H1 (cell line): ENCODE data around the gene KIF2C. TPM values are rescaled to one million over a fixed set of nuclear protein-coding genes. Genes with fewer than 3 reads are reported as not detected.

ENCODE experiments used
- CTCF ChIA-PET: fragments of 300-600 bp; sonication (Branson Sonifier 250); formaldehyde crosslinking; loops from one replicate; lab custom pipeline; 2021; ENCODE audit not compliant: partially characterized antibody; lab: Charles Lee
- POLR2A ChIA-PET: fragments of 300-600 bp; sonication (Branson Sonifier 250); formaldehyde crosslinking; loops from one replicate; lab custom pipeline; 2021; ENCODE audit warnings: inconsistent platforms; ENCODE audit not compliant: partially characterized antibody; lab: Charles Lee
- DNase-seq, 2 experiments: peaks; one replicate each; pipeline versions ENCODE4 v3.0.0 to v3.0.0-alpha.2; 2010 to 2022; ENCODE audit warnings: low spot score in 2 of 2, low read depth in 1 of 2, mixed read lengths in 1 of 2
- FAIRE-seq: peaks from 2 replicates; lab custom pipeline; 2011; peaks lifted over from hg19 to GRCh38; lab: Jason Lieb, UNC
- H2AFZ ChIP-seq: 2 replicates; pipeline ENCODE4 v1.8.1; 2012; ENCODE audit warnings: low read length, inconsistent platforms
- H2AK5ac ChIP-seq: 2 replicates; pipeline ENCODE4 v1.6.1; 2013; ENCODE audit warnings: low read depth, low read length
- H2BK120ac ChIP-seq: replicated peaks from 2 replicates; pipeline ENCODE3; 2013; ENCODE audit warnings: low read depth, low read length, inconsistent platforms
- H2BK12ac ChIP-seq: 2 replicates; pipeline ENCODE4 v1.6.1; 2013; ENCODE audit warnings: low read depth, low read length
- H2BK15ac ChIP-seq: 2 replicates; pipeline ENCODE4 v1.6.1; 2013; ENCODE audit warnings: low read length
- H2BK20ac ChIP-seq: 2 replicates; pipeline ENCODE4 v1.6.1; 2013; ENCODE audit warnings: low read length
- H2BK5ac ChIP-seq: 2 replicates; pipeline ENCODE4 v1.6.1; 2013; ENCODE audit warnings: low read depth, low read length
- H3K14ac ChIP-seq: 2 replicates; pipeline ENCODE4 v1.6.1; 2013; ENCODE audit warnings: inconsistent platforms; ENCODE audit not compliant: insufficient read length
- H3K18ac ChIP-seq: 2 replicates; pipeline ENCODE4 v1.6.1; 2013; ENCODE audit warnings: low read length; ENCODE audit errors: extremely low read depth
- H3K23ac ChIP-seq: 2 replicates; pipeline ENCODE4 v1.6.1; 2013; ENCODE audit warnings: inconsistent platforms; ENCODE audit not compliant: insufficient read length
- H3K23me2 ChIP-seq: 2 replicates; pipeline ENCODE4 v1.6.1; 2013; ENCODE audit warnings: low read depth, low read length
- H3K27ac ChIP-seq: 2 replicates; pipeline ENCODE4 v1.6.1; 2011; ENCODE audit warnings: low read depth, low read length, inconsistent platforms
- H3K27me3 ChIP-seq, 4 experiments: replicated peaks in 1 of 4; 1 replicate in 1 of 4; 2 replicates in 3 of 4; pipeline versions ENCODE4 v1.6.1 to v1.8.1; 2011 to 2013; ENCODE audit warnings: low read length in 3 of 4, mild to moderate bottlenecking in 3 of 4, inconsistent platforms in 2 of 4, mixed read lengths in 2 of 4, moderate library complexity in 1 of 4; ENCODE audit not compliant: control insufficient read depth in 3 of 4, insufficient read depth in 3 of 4; ENCODE audit errors: extremely low read depth in 1 of 4
- H3K36me3 ChIP-seq, 4 experiments: 2 replicates each; pipeline versions ENCODE4 v1.6.1 to v1.8.1; 2011 to 2013; ENCODE audit warnings: mild to moderate bottlenecking in 4 of 4, low read length in 3 of 4, moderate library complexity in 2 of 4, control low read depth in 1 of 4, inconsistent platforms in 1 of 4; ENCODE audit not compliant: insufficient read depth in 4 of 4, control insufficient read depth in 2 of 4
- H3K4ac ChIP-seq: replicated peaks from 2 replicates; pipeline ENCODE3; 2013; ENCODE audit warnings: low read length, low read depth, mixed read lengths, inconsistent platforms; ENCODE audit not compliant: insufficient read length
- H3K4me1 ChIP-seq, 4 experiments: replicated peaks in 1 of 4; 1 replicate in 1 of 4; 2 replicates in 3 of 4; pipeline versions ENCODE4 v1.6.1 to v1.8.1; 2011 to 2013; ENCODE audit warnings: low read length in 3 of 4, inconsistent platforms in 2 of 4, mixed read lengths in 1 of 4; ENCODE audit not compliant: insufficient read depth in 4 of 4, control insufficient read depth in 3 of 4
- H3K4me2 ChIP-seq, 2 experiments: 2 replicates each; pipeline versions ENCODE4 v1.6.1 to v1.8.1; 2011 to 2013; ENCODE audit warnings: low read depth in 2 of 2, low read length in 2 of 2, control low read depth in 1 of 2, inconsistent platforms in 1 of 2, mild to moderate bottlenecking in 1 of 2; ENCODE audit not compliant: insufficient read depth in 1 of 2
- H3K4me3 ChIP-seq, 4 experiments: fragments of 200-600, 300-600 bp in 1 of 4; sonication (generic), shearing (Covaris generic), sonication (Bioruptor Twin) in 1 of 4; 2 replicates each; pipeline versions ENCODE4 v1.5.1 to v1.8.1; 2011 to 2016; ENCODE audit warnings: low read length in 4 of 4, low read depth in 3 of 4, control low read depth in 2 of 4, inconsistent platforms in 2 of 4, mild to moderate bottlenecking in 2 of 4, mixed read lengths in 1 of 4, moderate library complexity in 1 of 4; ENCODE audit not compliant: insufficient read depth in 2 of 4; ENCODE audit errors: extremely low read depth in 1 of 4
- H3K56ac ChIP-seq: replicated peaks from 2 replicates; pipeline ENCODE3; 2013; ENCODE audit warnings: low read depth, mild to moderate bottlenecking, mixed read lengths, low read length, inconsistent platforms; ENCODE audit not compliant: insufficient read length
- H3K79me1 ChIP-seq: 2 replicates; pipeline ENCODE4 v1.6.1; 2013; ENCODE audit warnings: low read depth, low read length, control low read depth
- H3K79me2 ChIP-seq, 2 experiments: 2 replicates each; pipeline versions ENCODE4 v1.6.1 to v1.8.1; 2012 to 2013; ENCODE audit warnings: low read length in 2 of 2, mild to moderate bottlenecking in 2 of 2, inconsistent platforms in 1 of 2; ENCODE audit not compliant: insufficient read depth in 2 of 2, control insufficient read depth in 1 of 2
- H3K9ac ChIP-seq, 4 experiments: replicated peaks in 1 of 4; 1 replicate in 1 of 4; 2 replicates in 3 of 4; pipeline versions ENCODE4 v1.6.1 to v1.8.1; 2011 to 2013; ENCODE audit warnings: low read depth in 3 of 4, low read length in 3 of 4, control low read depth in 2 of 4, mild to moderate bottlenecking in 2 of 4, moderate library complexity in 2 of 4, inconsistent platforms in 1 of 4; ENCODE audit errors: extremely low read depth in 1 of 4
- H3K9me3 ChIP-seq, 2 experiments: 2 replicates each; pipeline versions ENCODE4 v1.6.1 to v1.8.1; 2012 to 2013; ENCODE audit warnings: mild to moderate bottlenecking in 2 of 2, moderate library complexity in 2 of 2, control low read depth in 1 of 2, inconsistent platforms in 1 of 2, low read depth in 1 of 2, low read length in 1 of 2, mixed read lengths in 1 of 2; ENCODE audit not compliant: insufficient read depth in 2 of 2
- H4K20me1 ChIP-seq, 2 experiments: replicated peaks in 1 of 2; 2 replicates each; pipeline versions ENCODE3 to v1.8.1; 2011 to 2013; ENCODE audit warnings: inconsistent platforms in 2 of 2, low read length in 2 of 2, mild to moderate bottlenecking in 1 of 2; ENCODE audit not compliant: insufficient read depth in 2 of 2, control insufficient read depth in 1 of 2
- H4K5ac ChIP-seq: 2 replicates; pipeline ENCODE4 v1.6.1; 2013; ENCODE audit warnings: low read length, low read depth, mixed read lengths, inconsistent platforms; ENCODE audit not compliant: insufficient read length
- H4K8ac ChIP-seq: 2 replicates; pipeline ENCODE4 v1.8.0; 2013; ENCODE audit warnings: mild to moderate bottlenecking, moderate library complexity, low read length, inconsistent platforms; ENCODE audit not compliant: insufficient read depth; ENCODE audit errors: extremely low read depth
- H4K91ac ChIP-seq: replicated peaks from 2 replicates; pipeline ENCODE3; 2013; ENCODE audit warnings: low read length, mixed read lengths, inconsistent platforms; ENCODE audit not compliant: insufficient read length
- ASH2L ChIP-seq: fragments of 200-600, 300-600 bp; sonication (generic); IDR thresholded peaks from one replicate; pipeline ENCODE4 v1.7.1; 2017; ENCODE audit warnings: low read length
- CEBPB ChIP-seq: IDR thresholded peaks from 2 replicates; pipeline ENCODE4 v1.6.1; 2012; ENCODE audit warnings: low read depth, low read length
- CREB1 ChIP-seq: IDR thresholded peaks from 2 replicates; pipeline ENCODE4 v1.6.1; 2012; ENCODE audit warnings: inconsistent platforms
- RFX5 ChIP-seq: IDR thresholded peaks from 2 replicates; pipeline ENCODE4 v1.6.1; 2011; ENCODE audit warnings: low read depth, low read length, improper control_type of control experiment, borderline replicate concordance
- SUZ12 ChIP-seq: fragments of 200-600 bp; sonication (generic); IDR thresholded peaks from 2 replicates; pipeline ENCODE4 v1.6.1; 2012; ENCODE audit warnings: mild to moderate bottlenecking, inconsistent platforms, low read length, moderate library complexity, mixed read lengths
- TAF7 ChIP-seq: optimal IDR thresholded peaks from 2 replicates; pipeline ENCODE3; 2011; ENCODE audit warnings: low read depth, mild to moderate bottlenecking, inconsistent platforms, low read length, moderate library complexity, borderline replicate concordance
- WGBS, 2 experiments: shearing (Covaris generic) in 1 of 2; methylation state at CpG; one replicate each; pipeline versions ENCODE4 v1.1.6 to v1.1.7; 2013 to 2015; ENCODE audit warnings: low lambda C conversion rate in 2 of 2, mixed read lengths in 2 of 2, inconsistent platforms in 1 of 2, low coverage in 1 of 2, missing lambda C conversion rate in 1 of 2; ENCODE audit not compliant: insufficient replicate concordance in 2 of 2, insufficient coverage in 1 of 2, insufficient read length in 1 of 2; ENCODE audit errors: extremely low coverage in 1 of 2, missing lambda C conversion rate in 1 of 2; 5-methylcytosine and 5-hydroxymethylcytosine counted together
- polyA plus RNA-seq, 7 experiments: library from polyadenylated mRNA; depleted of rRNA in 3 of 7; stranded (reverse) in 5 of 7; unstranded in 2 of 7; fragments of >200 nt in 5 of 7; fragments of 200-250 nt in 2 of 7; gene quantifications; 1 replicate in 5 of 7; 2 replicates in 1 of 7; 4 replicates in 1 of 7; pipeline versions ENCODE4 v1.2.1 to v1.2.3, GENCODE V29; 2011 to 2013; ENCODE audit warnings: missing spikeins in 2 of 7, mixed read lengths in 2 of 7
- total RNA-seq: library from RNA; stranded (reverse); fragmentation: NEBNext Ultra II Directional; extraction: Animal tissue kit (Norgen Biotek cat#: 25700); gene quantifications from 2 replicates; pipeline ENCODE4 v1.2.1, GENCODE V29; 2021
- TF ChIP-seq, protein P1 (sequence below), 3 experiments: IDR thresholded peaks; 1 replicate in 2 of 3; 2 replicates in 1 of 3; pipeline versions ENCODE4 v1.5.1 to v1.6.1; 2011; ENCODE audit warnings: low read length in 3 of 3, mild to moderate bottlenecking in 3 of 3, inconsistent platforms in 2 of 3, low read depth in 1 of 3, moderate library complexity in 1 of 3; ENCODE audit not compliant: insufficient read depth in 1 of 3; ENCODE audit errors: control extremely low read depth in 1 of 3
- TF ChIP-seq, protein P2 (sequence below): IDR thresholded peaks from 2 replicates; pipeline ENCODE4 v1.6.1; 2012; ENCODE audit warnings: inconsistent platforms

The KIF2C gene
- total and polyA plus RNA-seq, 2 of the 8 experiments (the other 6 are each of a cell fraction or from before 2014, with no cell fraction given) = 41.8 to 68.1 TPM

DNA sequence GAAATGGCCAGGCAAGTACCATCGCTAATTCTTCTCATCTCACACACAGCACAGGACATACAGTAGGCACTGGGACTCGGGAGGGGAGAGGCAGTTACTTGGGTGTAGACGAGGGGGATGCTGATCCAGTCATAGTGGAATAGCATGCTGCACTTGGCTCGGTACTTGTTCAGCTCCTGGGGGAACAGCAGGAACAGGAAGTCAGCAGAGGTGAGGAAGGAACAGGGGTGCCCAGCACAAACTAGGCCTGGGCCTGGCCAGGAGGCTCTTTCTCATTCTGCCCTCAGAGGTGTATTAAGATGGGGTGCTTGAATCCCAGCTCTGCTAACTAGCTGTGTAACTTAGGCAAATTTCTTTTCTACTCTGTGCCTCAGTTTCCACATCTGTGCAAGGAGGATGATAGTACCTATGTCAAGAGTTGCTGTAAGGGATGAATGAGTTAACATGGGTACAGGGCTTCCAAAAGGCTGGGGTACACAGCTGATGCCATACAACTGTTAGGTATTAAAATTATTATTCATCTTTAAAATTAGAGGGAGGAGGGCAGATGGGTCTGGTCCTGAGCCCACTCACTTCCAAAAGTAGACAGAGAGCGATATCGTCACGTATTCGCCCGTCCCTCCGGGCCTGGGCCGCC is 46.0 kb downstream of the KIF2C start:
- no peaks in the 10 kb centered on the region for H3K79me2 ChIP-seq
- no peak overlapping the region for H4K91ac ChIP-seq
- no peaks in the 10 kb centered on the region for H3K9me3 ChIP-seq
- 0 out of 2 replicates have a peak, but pooled peaks cover 2% of the 10 kb centered on the region for H3K79me1 ChIP-seq
- peak overlapping the region; percentile 52; the same call in 1 of the 2 replicates for H2BK20ac ChIP-seq
- no peak overlapping the region for H3K23ac ChIP-seq
- FAIRE-seq (no peak), DNase-seq (no peak)
- peak overlapping the region; percentile 64 to 74 for H3K4me2 ChIP-seq
- peak overlapping the region; percentile 5; the same call in 1 of the 2 replicates for H3K18ac ChIP-seq
- no peaks in the 10 kb centered on the region for H4K20me1 ChIP-seq
- H3K56ac ChIP-seq = no peak overlapping the region
- H2BK12ac ChIP-seq = peak overlapping the region; percentile 77
- H2AK5ac ChIP-seq = peak overlapping the region; percentile 91; the same call in 1 of the 2 replicates
- no peak overlapping the region for H3K4ac ChIP-seq
- H3K27me3 ChIP-seq = peaks cover 0 to 7% (median 2%) of the 10 kb centered on the region in 4 experiments; a peak in 3 of 7 replicates
- H3K9ac ChIP-seq = no peak overlapping the region; a peak in 1 of 7 replicates
- H3K36me3 ChIP-seq = peaks cover 0 to 7% (median 0%) of the 10 kb centered on the region in 4 experiments; a peak in 2 of 8 replicates
- H2AFZ ChIP-seq = no peak overlapping the region
- CTCF ChIA-PET = interaction anchor here (0.5 to 10.4 kb wide), 22 partner anchors 8 to 645 kb away, joined by 3 to 67 read pairs (median 4); partner anchors contain the start of genes BTBD19, PLK3, RNU5D-1 and RPS8
- H2BK5ac ChIP-seq = no peak overlapping the region
- H3K4me3 ChIP-seq = peak overlapping the region in 2 of 4 experiments; percentile 55 to 58; a peak in 3 of 8 replicates
- peaks cover 6% of the 10 kb centered on the region; the same call in 1 of the 2 replicates for H3K23me2 ChIP-seq
- no peak overlapping the region for H3K14ac ChIP-seq
- no peak overlapping the region for H4K5ac ChIP-seq
- no peak overlapping the region for H3K27ac ChIP-seq
- peak overlapping the region; percentile 81; the same call in 1 of the 2 replicates for H4K8ac ChIP-seq
- H2BK120ac ChIP-seq = no peak overlapping the region
- H2BK15ac ChIP-seq = peak overlapping the region; percentile 84
- H3K4me1 ChIP-seq = peaks cover 4 to 18% (median 14%) of the 10 kb centered on the region in 4 experiments
- POLR2A ChIA-PET = interaction anchor here (0.6 to 23.6 kb wide), 11 partner anchors 8 to 59 kb away, joined by 3 to 428 read pairs (median 8); partner anchors contain the start of genes BTBD19, DYNLT4, PLK3 and RNU5D-1
- WGBS, 2 experiments = 32% methylated on average over 11 of the region's 11 CpGs; no CpG with 5 or more reads in 1 of the 2 experiments
- TF ChIP-seq, protein P1, sequence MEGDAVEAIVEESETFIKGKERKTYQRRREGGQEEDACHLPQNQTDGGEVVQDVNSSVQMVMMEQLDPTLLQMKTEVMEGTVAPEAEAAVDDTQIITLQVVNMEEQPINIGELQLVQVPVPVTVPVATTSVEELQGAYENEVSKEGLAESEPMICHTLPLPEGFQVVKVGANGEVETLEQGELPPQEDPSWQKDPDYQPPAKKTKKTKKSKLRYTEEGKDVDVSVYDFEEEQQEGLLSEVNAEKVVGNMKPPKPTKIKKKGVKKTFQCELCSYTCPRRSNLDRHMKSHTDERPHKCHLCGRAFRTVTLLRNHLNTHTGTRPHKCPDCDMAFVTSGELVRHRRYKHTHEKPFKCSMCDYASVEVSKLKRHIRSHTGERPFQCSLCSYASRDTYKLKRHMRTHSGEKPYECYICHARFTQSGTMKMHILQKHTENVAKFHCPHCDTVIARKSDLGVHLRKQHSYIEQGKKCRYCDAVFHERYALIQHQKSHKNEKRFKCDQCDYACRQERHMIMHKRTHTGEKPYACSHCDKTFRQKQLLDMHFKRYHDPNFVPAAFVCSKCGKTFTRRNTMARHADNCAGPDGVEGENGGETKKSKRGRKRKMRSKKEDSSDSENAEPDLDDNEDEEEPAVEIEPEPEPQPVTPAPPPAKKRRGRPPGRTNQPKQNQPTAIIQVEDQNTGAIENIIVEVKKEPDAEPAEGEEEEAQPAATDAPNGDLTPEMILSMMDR (IDR thresholded peaks at IDR 0.05; ENCODE audit: control extremely low read depth in 1 of 3, insufficient read depth in 1 of 3, low read depth in 1 of 3, low read length in 3 of 3) = no peak
- TF ChIP-seq CREB1 = no peak
- TF ChIP-seq, protein P2, sequence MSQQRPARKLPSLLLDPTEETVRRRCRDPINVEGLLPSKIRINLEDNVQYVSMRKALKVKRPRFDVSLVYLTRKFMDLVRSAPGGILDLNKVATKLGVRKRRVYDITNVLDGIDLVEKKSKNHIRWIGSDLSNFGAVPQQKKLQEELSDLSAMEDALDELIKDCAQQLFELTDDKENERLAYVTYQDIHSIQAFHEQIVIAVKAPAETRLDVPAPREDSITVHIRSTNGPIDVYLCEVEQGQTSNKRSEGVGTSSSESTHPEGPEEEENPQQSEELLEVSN = no peak
- TF ChIP-seq RFX5 = no peak
- TF ChIP-seq ASH2L = no peak
- TF ChIP-seq SUZ12 = no peak
- TF ChIP-seq CEBPB = no peak
- no peak for TF ChIP-seq TAF7
